ENCODE measurements around the gene SLC6A2. TPM values are rescaled to one million over a fixed set of nuclear protein-coding genes. Genes with fewer than 3 reads are reported as not detected.
A peak's percentile ranks its signal among the peaks of the same experiment; 100 is the strongest.

SLC6A2 gene
- total RNA-seq, 1 experiment from 2014 or later = not detected

DNA sequence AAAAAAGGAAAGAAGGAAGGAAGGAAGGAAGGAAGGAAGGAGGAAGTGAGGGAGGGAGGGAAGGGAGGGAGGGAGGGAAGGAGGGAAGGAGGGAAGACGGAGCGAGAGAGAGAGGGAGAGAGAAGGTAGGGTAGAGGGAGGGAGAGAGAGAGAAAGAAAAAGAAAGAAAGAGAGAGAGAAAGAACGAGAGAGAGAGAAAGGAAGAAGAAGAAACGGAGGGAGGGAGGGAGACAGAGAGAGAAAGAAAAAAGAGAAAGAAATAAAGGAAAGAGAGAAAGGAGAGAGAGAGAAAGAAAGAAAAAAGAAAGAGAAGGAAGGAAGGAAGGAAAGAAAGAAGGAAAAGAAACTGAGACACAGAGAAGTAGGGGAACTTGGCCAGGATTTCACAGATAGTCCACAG lies 8.4 kb upstream of the SLC6A2 start:
- no peak for DNase-seq (ENCODE audit: low read depth)

DNA sequence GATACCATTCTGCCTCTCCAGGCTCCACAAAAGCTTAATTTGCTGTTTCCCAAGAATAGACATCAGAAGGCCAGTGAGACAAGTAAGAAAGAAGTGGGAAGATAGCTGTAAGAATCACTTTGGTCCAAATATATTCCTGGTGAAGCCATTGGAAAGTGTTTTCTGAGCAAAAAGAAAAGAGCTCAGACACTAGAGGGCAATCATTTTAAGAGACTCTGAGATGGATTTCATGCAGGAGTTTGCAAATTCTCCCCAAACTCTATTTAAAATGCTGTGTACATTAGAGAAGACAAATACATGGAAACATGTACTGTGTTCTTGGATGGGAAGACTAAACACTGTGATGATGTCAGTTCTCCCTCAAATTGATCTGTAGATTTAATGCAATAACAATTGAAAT lies 8.0 kb upstream of the SLC6A2 start:
- no peak for DNase-seq (ENCODE audit: low read depth)

DNA sequence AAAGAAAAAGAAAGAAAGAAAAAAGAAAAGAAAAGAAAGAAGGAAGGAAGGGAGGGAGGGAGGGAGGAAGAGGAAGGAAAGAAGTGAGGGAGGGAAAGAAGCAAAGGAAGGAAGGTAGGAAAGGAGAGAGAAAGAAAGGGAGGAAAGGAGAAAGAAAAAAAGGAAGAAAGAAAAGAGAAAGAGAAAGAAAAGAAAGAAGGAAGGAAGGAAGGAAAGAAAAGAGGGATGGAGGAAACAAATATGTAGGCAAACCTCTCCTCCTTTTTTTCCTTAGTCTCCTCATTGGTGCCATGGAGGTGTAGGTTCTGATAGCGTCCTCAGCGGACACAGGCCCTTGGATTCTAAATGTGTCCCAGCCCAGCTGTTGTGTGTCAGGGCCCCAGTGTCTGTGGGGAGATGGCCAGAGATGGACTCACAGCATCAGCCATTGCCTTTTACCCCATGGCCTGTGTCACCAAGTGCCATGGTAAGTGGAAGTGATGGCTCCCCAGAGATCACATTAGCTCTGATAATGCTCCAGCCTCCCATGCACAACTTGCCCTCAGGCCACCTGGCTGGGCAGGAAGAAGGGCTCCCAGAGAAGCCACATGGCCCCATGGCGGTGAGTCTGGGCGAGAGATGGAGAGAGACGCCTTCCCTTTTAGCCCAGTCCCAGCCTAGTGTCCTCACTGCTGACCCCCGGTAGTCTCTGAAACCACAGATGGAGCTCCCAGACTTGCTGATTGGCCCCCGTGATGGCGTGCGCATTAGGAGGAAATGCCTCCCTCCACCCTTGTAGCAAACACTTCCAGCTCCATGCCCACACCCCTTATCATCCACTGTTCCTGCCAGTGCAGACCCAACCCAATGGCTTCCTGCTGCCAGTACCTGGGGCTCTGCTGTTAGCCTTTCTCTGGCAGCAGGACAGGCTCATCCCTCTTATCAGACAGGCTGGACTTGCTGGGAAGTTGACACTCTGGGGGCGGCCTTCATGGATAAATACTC lies 3.7 kb upstream of the SLC6A2 start:
- DNase-seq (ENCODE audit: low read depth) = no peak

DNA sequence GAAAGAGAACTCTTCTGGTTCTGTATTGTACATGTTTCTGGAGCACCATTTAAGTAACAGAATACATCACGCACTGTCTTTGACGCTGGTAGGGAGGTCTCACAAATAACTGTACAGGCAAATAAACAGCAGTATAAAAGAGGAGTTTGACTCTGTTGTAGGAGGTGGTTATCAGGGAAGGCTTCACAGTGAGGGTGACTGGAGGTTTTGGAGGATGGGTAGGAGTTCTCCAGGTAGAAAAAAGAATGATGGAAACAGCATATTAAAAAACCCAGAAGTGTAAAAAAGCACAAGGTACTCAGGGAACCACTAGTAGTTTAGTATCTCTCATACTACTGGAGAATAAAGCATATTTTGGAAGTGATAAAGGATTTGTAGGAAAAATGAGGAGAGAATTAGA lies 2.7 kb upstream of the SLC6A2 start:
- DNase-seq (ENCODE audit: low read depth) = no peak

DNA sequence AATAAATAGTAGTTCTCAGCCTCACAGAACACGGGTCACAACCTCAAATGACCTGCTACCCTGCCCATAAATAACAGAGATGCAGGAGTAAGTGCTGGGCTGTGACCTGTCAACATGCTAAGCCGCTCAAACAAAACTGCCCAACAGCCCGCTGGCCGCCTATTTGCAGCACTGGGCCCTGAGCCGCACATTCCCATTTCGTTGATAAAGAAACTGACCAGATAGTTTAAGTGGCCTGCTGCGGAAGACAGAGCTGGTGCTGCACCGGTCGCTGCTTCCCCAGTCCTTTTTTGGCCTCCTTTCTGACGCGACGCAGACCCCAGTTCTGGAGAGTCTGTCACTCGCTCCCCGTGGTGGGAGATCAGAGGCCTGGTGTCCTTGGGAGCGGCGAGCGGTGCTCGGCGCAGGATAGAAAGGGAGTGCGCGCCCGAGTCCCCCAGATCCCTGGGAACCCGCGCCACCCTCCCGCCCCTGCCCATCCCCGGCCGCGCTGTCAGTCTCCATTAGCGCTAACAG lies 349 bp upstream of the SLC6A2 start:
- DNase-seq (ENCODE audit: low read depth) = no peak

DNA sequence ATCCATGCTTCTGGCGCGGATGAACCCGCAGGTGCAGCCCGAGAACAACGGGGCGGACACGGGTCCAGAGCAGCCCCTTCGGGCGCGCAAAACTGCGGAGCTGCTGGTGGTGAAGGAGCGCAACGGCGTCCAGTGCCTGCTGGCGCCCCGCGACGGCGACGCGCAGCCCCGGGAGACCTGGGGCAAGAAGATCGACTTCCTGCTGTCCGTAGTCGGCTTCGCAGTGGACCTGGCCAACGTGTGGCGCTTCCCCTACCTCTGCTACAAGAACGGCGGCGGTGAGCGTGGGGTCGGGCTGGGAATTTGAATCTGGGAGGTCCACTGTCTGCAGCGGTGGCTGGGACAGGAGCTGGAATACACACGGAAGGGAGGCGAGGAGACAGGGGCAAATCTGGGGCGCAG lies 904 bp downstream of the SLC6A2 start:
- no peak for DNase-seq (ENCODE audit: low read depth)

DNA sequence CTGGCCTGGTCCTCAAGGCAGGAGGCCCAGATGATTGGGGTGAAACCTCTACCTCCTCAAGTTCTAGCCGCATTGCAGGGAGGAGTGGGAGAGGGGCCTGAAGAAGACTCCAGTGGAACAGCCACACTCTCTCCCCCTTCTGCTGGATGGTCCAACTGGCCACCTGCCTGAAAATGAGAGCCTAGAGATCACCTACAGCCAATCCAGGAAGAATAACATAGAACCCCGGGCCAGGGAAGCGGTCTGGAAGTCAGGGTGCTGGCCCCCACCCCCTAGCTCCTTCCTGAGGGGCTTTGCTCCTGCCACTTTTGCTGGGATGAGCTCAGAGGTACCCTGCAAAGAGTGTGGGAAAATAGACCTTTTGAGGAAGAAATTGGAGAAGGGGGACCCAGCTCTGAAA lies 1.8 kb downstream of the SLC6A2 start:
- DNase-seq (ENCODE audit: low read depth) = no peak

DNA sequence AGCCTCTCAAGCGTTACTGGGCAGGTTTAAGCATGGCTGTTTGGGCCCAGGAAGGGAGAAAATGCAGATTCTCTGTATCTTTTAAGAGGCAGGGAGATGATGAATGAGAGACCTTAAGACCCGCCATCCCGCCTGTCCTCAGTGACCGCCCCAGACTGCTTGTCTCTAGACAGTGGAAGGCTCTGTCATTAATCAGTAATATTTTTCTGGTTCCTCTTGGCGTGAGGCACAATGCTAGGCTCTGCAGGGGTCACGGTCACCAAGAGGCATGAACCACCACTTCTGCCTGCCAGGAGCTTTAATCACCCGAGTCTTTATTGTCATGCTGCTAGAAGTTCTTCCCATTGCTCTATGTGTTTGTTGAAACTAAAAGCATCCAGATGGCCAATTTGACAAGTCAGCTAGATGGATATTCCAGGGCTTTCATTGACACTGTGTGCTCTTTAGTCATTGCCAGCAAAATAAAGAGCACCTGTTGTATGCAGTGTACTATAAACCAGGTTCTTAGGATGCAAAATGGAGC lies 3.2 kb downstream of the SLC6A2 start:
- DNase-seq (ENCODE audit: low read depth) = no peak

DNA sequence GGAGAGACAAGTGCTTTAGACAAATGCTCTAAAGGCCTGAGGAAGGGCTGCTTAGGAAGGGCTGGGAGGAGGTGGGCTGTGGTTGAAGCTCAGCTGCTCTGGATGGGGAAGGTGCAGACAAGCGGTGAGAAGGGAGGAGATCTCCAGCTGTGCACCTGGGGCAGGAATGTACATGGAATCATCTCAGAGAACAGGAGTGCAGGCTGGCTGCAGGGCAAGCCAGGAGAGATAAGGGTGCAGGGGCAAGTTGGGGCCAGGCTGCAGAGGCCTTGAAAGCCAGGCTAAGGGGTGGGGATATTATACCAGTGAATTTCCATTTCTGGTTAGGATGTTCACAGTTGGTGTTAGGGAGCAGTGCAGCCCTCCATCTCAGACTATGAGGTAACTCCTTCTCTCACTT lies 4.2 kb downstream of the SLC6A2 start:
- DNase-seq (ENCODE audit: low read depth) = no peak

DNA sequence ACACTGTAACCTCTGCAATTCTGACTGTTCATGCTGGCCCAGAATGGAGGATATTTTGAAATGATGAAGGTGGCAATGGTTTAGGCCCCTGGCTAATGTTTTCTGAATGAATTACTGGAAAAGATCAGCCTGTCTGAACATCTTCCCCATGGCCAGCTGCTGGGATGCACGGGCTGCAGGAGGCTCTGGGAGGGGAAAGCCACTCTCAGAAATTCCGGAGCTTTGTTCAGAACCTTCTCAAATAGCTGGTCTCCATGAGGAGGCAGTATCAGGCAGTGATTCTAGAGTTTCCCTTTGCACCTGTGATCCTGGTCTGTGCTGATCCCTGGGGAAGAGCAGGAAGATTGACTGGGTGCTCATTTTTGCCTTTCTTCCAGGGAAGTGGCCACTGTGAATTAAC lies 5.0 kb downstream of the SLC6A2 start:
- DNase-seq (ENCODE audit: low read depth) = no peak

DNA sequence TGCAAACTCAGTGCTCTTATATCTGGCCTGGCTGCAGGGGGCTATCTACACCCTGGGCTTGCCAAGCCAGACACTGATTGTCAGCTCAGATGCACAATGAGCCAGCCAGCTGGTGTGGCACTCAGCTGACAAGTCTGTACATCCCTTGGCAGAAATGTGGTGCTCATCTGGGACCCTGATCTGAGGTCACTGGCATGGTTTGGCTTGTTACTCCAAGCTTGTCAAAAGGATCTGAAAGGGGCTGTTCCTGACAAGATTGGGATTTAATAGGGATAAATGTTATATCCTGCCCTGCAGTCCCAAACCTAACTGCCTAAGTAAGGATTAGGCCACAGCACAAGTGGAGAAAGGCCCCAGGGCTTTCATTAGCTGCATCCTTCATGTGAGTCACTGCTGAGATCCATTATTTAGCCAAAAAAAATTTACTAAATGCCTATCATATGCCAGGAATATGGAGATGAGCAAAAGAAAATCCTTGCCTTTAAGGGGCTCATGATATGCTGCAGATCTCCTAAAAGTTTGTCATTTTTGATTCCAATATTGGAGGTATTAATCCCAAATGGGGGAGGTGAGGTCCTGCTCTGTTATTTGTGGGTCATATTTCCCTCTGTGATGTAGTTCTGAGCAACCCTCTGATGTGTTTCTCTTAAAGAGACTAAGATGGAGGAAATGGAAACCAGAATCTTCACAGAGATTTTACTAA lies 6.3 kb downstream of the SLC6A2 start:
- DNase-seq (ENCODE audit: low read depth) = no peak

DNA sequence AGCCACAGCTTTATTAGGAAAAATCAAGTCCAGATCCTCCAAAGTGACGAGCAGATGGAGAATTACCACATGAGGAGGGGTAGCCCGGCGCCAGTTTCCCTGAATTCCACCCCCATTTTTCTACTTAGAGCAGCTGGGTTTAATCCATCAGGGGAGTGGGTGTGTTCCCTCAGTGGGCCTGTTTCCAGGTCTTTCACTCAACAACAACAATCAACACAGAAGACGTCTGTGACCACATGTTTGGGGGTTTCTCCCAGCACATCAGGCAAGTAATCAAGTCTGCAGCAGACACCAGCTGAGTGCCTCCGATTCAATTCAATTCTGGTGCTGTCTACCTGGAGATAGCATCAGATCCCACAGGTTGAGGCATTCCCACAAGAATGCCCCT lies 6.8 kb downstream of the SLC6A2 start:
- no peak for DNase-seq (ENCODE audit: low read depth)

DNA sequence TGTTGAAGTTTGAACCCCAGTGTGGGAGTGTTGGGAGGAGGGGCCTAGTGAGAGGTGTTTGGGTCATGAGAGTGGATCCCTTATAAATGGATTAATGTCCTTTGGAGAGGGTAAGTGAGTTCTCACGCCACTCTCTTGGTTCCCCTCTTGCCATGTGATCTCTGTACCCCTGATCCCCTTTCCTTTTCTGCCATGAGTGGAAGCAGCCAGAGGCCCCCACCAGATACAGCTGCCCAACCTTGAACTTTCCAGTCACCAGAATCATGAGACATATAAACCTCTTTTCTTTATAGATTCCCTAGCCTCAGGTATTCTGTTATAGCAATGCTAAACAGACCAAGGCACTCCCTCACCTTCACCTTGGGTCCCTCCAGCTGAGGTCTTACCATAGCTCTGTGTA lies 7.4 kb downstream of the SLC6A2 start:
- DNase-seq (ENCODE audit: low read depth) = no peak

DNA sequence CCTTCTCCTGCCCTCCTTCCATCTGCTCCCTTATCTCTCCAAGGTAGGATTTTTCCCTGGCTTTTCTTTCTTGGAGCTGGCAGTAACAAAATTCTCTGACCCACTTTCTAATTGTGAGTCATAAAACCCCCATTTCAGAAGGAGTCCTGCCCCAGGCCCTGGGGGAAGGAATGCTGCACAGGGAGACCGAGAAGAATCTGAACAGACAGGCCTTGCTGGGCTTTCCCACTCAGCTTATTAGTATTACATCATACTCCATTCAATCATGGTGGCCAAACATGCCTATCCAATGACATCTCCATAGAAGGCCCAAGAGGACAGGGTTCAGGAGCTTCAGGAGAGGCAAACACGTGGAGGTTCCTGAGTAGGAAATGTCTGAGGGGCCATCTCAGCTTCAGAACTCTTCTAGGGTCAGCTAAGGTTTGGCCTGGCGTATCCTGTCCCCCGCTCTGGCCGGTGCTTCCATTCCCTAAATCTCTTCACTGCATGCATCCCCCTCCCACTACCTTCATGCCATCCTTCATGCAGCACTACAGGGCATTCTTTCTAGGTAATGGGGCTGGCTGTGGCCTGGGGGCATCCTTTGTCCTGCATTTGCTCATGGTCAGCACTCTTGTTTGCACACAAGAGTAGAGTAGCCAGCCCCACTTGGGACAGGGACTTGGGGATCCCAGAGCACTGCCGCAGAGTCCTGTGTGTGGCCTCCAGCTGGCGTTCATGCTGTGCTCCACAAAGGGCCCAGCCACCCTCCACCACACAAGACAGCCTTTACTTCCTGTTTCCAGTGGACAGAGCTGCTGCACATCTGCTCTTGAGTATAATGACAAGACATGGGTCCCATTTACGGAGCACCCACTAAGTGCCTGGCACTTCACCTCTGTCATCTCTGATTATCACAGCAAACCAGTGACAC lies 8.2 kb downstream of the SLC6A2 start:
- no peak for DNase-seq (ENCODE audit: low read depth)

DNA sequence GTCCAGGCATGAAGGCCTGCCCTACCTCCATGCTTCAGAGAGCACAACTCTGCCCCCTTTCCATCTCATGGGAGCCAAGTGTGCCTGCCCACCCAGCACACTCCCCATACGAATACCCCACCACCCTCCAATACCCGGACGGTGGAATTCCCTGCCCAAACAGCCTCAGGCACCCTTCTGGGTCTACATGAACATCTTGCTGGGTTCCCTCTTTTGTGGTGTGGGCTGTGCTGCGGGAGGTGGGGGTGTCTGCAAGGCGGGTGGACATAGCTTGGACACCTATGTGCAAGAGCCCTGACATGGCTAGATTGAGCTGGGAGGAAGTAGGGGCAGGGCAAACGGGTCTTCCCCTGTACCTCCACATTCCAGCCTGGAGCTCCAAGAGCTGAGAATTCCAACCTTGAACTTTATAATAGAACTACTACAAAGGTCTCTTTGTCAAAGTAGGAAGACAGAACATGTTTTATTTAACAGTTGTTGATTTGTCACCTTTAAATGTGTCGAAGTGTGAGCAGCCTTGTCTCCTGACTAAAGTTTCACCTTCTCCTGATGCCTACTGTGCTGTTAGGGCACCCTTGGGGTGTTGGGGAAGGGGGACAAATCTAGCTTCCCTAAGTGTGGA lies 9.1 kb downstream of the SLC6A2 start:
- no peak for DNase-seq (ENCODE audit: low read depth)

DNA sequence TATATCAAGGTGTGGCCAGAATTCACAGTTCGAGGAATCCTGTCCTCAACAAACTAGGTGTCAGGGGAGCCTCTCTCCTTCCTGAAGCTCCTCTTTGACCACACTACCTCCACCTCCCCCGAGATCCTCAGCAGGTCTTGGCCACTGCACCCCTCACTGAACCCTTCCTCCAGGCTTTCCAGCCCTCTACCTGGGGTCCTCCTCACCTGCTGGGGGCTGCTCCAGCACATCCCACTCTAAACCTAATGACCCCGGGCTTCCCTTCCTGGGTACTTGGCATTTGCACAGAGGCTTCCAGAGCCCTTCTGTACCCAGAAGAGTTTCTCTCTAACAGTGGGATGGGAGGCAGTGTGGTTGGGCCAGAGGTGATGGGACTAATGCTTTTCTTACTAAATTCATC lies 9.7 kb downstream of the SLC6A2 start:
- no peak for DNase-seq (ENCODE audit: low read depth)

DNA sequence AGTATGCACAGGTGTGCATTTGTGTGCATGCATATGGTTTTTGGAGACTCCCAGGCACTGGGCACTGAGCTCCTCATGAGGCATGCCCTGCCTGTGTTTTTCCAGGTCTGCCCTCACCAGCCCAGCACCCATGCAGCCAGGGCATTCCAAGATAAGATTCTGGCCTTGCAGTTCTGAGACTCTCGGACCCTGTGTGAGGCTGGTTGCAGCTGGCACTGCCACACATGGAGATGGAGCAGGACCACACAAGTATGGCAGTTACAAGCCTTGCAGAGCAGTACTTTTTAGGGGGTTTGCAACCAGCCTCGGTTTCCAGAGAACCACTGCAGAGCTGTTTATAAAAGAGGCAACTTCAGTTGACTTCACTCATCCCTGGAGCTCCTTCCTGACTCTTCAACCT lies 10.2 kb downstream of the SLC6A2 start:
- no peak for DNase-seq (ENCODE audit: low read depth)

DNA sequence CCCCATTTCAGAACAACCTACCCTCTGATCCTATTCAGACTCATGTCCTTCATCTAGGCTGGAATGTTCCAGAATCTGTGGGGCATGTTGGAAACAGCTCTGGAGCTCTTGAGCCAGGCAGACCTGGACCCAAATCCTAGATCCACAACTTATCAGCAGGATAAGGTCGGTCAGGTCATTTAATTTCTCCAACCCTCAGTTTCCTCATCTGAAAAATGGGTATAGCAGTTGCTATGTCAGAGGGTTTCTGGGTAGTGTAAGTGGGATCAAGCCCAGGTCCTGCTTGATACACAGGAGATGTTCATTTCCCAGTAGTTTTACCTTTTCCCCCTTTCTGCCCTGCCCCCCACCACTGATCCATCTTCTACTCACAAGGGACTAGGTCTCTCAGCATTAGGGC lies 12.0 kb downstream of the SLC6A2 start:
- DNase-seq (ENCODE audit: low read depth) = no peak

DNA sequence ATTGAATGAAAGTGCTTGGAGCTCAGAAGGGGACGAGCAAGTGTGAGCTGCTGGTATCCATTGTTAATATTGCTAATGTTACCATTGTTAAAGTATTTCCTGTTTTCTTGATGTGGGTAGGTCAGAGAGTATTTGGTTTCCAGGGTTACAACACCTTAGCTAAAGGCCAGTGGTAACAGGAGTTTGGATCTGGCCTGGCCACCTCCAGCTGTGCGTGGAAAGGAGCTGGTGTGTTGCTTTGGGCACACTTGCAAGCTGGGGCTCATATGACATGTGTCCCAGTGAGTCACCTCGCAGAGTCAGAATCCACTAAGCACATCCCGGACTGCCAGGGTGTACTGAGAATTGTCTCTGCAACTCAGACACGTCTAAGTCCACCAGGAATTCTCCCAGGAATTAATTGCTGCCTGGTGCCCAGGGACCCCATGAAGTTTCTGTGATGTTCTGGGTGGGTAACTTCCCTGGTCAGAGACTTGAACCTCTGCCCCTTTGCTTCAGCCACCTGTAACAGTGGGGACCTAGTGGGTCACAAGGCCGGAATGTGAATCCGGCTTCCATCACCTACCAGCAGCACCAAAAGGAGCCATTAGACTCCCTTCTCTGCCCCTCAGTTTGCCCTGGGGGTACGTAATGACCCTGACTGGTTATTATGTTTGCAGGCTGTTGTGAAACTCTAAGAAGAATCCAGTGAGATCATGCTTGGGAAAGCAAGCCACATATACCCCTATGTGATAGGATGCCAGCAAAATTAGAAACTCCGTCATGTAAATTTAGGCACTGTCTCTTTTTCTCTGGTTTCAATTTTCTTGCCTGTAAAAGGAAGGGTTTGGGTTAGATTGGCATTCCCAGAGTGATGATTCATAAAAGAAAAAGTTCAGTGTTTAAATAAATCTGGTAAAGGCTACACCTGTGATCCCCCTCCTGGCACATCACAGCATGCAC lies 12.8 kb downstream of the SLC6A2 start:
- peak; percentile 19 for DNase-seq (ENCODE audit: low read depth)
